Measurements from ENCODE around the gene AMBRA1. TPM values are rescaled to one million over a fixed set of nuclear protein-coding genes. Genes with fewer than 3 reads are reported as not detected.
"Not testable (repeated sequence)": the region's sequence is repeated elsewhere in the genome, so short reads cannot be mapped to it uniquely, and the experiment has no call there.

The AMBRA1 gene
- polyA plus RNA-seq, 1 donor = 25.3 TPM

DNA sequence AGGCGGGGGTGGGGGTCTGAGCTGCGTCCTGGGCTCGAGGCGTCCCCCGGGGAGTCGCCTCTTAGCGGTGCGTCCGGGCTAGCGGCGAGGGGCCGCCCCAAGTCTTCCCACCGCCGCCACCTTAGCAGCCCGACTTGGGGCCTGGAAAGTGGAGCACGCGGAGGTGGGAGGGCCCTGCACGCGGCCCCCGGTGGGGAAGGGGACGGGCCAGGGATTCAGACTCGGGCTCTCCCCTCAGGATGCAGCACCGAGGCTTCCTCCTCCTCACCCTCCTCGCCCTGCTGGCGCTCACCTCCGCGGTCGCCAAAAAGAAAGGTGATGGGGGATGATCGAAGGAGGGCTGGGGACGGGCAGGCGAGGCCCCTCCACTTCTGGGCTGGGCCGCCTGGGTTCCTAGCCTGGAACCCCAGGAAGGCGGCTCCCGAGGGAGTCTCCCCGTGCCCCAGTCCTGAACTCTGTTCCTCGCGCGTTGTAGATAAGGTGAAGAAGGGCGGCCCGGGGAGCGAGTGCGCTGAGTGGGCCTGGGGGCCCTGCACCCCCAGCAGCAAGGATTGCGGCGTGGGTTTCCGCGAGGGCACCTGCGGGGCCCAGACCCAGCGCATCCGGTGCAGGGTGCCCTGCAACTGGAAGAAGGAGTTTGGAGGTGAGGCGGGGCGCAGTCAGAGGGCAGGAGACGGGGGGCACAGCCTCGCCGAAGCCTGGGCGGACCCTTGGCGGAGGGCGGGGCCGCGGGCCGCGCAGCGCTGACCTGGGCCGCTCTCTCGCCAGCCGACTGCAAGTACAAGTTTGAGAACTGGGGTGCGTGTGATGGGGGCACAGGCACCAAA is 211.8 kb downstream of the AMBRA1 start:
- DNase-seq = no peak

DNA sequence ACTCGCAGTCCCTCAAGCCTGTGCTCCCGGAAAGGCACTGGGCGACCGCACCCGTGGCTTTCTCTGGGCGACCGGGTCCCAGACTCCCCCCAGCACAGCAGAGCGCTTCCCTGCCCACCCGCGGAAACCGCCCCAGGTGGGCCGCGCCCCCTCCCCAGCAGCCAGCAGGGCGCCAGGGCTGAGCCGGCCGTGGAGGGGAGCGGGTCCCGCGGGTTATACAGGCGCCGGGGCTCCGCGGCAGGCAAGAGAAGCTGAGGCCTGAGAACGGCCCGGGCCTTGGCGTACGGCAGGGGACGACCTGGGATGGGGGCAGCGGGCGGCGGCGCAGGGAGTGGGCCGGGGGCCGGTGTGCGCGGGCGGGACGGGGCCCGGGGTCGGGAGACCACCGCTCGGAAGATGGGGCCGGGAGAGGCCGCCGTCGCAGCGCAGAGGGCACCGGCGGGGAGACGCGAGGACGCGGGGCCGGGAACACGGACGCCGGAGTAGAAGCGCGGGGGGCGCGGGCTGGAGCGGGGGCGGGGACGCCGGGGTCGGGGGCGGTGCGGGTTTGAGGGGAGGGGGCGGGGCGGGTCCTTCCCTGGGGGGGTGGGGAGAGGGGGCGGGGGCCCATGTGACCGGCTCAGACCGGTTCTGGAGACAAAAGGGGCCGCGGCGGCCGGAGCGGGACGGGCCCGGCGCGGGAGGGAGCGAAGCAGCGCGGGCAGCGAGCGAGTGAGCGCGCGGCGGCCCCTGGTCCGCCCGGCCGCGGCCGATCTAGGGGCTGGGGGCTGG is 212.6 kb downstream of the AMBRA1 start, which contains the start of gene MDK:
Gene MDK (plus strand): TSS at position 622 of the 771 bp plus-strand sequence. CDS start 389 bp downstream, outside the sequence.
- DNase-seq = peak; percentile 60

DNA sequence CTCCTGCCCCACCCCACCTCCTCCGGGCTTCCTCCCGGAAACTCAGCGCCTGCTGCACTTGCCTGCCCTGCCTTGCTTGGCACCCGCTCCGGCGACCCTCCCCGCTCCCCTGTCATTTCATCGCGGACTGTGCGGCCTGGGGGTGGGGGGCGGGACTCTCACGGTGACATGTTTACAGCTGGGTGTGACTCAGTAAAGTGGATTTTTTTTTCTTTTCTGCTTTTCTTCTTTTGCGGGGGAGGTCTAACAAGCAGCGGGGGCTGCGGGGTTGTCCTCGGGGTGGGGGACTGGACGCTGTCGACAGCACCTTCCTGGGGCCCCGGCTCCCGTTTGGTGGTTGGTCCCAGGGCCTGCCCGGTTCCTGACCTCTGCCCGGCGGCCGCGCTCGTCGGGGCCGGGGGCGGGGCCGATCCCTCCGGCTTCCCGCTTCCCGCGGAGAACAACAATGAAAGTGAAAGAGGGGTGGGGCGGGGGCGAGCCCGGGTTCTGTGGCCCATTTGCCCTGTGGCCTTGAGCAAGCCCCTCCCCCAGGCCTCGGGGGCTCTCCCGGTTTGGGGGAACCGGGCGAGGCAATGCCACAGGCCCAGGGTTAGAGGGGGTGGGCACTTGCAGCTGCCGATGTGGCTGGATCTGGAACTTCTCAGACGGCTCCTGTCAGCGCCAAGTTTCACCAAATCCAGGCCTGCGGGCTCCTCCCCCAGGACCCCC is 213.3 kb downstream of the AMBRA1 start:
- peak; percentile 62 for DNase-seq

DNA sequence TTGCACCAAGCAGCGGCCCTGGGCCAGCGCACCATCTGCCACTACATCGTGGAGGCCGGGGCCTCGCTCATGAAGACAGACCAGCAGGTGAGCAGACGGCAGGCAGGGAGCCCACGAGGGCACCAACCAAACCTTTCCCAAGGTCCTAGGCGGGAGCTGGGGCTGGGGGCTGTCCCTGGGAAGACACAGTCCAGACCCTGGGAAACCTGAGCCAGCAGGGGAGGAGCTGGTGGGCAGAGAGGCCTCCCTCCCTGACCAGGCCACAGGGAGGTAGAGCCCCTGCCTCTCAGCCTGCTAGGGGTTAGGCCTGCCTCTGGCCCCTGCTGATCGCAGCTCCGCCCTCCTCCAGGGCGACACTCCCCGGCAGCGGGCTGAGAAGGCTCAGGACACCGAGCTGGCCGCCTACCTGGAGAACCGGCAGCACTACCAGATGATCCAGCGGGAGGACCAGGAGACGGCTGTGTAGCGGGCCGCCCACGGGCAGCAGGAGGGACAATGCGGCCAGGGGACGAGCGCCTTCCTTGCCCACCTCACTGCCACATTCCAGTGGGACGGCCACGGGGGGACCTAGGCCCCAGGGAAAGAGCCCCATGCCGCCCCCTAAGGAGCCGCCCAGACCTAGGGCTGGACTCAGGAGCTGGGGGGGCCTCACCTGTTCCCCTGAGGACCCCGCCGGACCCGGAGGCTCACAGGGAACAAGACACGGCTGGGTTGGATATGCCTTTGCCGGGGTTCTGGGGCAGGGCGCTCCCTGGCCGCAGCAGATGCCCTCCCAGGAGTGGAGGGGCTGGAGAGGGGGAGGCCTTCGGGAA is 214.1 kb downstream of the AMBRA1 start:
- peak; percentile 77 for DNase-seq

DNA sequence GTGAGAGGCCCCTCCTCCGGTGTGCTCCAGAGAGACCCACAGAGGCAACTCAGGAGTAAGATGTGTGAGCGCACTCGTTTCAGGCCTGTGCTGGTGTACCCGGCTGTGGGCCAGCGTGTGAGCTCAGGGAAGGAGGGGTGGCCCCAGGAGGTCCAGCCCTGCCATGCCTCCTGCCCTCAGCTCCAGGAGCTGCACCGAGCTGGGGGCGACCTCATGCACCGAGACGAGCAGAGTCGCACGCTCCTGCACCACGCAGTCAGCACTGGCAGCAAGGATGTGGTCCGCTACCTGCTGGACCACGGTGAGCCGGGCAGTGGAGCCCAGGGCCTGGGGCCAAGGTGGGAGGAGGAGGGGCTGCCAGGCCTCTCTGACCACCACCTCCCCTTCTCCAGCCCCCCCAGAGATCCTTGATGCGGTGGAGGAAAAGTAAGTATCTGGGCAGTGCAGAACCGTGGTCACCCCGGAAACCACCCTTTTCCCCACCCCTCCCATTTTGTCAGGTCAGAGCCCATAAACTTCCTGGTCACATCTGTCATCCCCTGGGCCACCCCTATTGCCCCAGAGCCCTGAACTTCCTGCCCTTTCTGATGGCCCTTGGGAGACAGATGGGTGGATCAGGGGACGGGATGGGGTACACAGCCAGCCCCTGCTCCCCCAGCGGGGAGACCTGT is 214.9 kb downstream of the AMBRA1 start:
- DNase-seq = no peak

DNA sequence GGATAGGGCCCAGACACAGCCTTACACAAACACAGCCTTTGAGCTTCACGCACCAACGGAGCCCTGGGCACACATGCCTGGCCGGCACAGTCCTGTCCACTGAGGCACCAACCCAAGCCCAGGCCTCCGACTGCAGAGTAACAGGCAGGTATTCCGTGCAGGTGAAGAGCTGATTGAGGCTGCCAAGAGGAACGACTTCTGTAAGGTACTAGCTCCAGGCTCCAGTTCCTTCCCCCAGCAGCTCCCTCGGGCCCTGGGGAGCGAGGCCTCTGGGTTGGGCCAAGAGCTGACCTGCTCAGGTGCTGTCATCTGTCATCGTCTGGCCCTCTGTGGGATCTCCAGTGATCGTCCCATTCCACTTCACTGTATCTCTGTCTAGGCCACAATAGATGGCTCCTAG is 215.5 kb downstream of the AMBRA1 start:
- DNase-seq = no peak

DNA sequence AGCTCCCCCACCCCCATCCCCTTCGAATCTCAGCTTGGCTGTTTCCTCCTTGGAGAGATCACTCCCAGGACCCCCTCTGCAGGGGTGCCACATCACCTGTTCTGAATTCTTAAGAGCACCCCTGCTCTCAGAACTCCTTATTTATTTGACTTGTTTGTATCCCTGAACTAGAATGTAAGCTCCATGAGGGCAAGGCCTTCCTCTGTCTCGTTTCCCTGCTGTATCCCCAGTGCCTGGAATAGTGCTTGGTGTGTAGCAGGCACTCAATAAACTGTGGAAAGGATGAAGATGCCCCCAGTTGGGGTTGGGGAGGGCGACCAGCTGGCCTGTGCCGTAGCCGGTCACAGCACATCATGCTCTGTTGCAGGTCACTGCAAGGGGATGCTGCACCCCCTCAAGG is 216.0 kb downstream of the AMBRA1 start:
- DNase-seq = no peak

DNA sequence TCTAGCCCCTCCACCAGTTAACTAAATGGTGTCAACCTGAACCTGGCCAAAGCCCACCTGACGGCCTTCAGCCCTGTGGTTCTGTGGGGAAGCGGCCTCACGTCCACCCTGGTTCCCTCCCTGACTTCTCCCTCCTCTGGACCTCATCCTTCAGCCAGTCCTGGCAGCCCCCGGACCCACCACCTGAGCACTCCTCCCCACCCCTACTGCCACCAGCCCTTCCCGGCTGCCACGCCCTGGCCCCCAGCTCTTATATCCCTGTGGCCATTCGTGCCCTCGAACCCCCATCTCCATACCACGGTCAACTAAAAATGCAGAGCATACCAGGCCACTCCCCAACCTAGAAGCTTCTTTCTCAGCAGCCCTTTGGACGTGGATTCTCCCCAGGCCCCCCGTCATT is 216.5 kb downstream of the AMBRA1 start:
- DNase-seq = no peak

DNA sequence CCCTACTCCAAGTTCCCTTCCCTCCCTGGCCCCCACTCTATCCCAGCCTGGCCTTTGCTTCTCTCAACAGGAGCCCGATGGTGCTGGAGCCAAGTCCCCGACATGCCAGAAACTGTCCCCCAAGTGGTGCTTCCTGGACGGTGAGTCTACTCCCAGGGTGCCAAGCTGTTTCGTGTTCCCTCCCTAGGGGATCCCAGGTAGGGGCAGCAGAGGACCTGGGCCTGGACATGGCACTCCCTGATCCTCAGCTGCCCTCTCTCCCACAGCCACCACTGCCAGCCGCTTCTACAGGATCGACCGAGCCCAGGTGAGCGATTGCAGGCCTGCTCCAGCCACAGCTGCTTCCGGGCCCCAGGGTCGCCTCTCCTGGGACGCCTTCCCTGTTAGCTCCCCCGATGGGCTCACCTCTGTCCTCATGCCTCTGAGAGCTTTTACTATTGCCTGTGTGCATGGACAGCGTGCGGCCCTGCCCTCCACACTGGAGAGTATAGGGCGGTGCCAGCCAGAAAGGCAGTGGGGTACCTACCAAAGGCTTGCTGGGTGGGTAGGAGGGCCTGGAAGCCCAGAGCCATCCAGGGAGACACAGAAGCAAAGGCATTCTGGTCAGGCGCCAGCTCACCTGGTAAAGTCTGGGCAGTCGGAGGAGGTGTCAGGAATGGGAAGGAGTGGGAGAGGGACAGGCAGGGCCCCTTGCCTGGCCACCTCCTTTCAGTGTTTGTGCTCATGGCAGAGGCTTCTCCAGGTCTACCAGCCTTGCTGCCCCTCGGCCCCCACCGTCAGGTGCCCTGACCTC is 217.4 kb downstream of the AMBRA1 start:
- DNase-seq = no peak

DNA sequence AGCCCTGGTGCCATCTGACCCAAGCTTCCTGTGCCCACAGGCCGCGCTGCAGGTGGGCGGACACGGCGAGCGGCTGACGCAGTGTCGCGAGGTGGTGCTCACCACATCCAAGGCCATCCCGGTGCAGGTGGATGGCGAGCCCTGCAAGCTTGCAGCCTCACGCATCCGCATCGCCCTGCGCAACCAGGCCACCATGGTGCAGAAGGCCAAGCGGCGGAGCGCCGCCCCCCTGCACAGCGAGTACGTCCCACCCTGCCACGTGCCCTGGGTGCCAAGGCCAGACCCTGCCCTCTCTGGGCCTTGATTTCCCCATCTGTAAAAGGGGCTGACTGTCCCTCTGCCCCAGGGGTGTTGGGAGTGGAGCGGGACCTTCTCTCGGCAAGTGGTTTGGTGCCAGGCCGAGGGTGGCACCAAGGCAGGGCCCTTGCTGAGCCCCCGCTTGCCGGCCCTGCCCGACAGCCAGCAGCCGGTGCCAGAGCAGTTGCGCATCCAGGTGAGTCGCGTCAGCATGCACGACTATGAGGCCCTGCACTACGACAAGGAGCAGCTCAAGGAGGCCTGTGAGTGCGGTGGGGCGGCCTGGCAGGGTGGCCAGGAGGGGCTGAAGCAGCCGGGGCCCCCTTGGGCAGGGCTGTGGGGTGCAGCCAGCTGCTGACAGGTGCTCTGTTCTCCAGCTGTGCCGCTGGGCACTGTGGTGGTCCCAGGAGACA is 218.3 kb downstream of the AMBRA1 start:
- DNase-seq = no peak

DNA sequence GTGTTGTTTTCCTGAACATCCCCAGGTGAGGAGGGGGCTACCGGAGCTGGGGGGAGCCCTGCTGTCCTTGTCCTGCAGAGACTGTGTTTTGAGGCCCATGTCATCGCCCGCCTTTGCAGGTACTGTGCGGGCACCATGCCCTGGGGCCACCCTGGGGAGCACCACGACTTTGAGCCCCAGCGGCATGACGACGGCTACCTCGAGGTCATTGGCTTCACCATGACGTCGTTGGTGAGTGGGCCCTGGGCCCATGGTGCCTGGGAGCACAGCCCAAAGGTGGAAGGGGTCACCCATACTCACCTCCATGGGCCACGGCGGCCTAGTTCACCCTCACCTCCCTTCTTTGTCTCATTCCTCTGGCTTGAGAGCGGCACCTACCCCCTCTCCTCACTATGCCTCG is 219.0 kb downstream of the AMBRA1 start:
- DNase-seq = no peak

DNA sequence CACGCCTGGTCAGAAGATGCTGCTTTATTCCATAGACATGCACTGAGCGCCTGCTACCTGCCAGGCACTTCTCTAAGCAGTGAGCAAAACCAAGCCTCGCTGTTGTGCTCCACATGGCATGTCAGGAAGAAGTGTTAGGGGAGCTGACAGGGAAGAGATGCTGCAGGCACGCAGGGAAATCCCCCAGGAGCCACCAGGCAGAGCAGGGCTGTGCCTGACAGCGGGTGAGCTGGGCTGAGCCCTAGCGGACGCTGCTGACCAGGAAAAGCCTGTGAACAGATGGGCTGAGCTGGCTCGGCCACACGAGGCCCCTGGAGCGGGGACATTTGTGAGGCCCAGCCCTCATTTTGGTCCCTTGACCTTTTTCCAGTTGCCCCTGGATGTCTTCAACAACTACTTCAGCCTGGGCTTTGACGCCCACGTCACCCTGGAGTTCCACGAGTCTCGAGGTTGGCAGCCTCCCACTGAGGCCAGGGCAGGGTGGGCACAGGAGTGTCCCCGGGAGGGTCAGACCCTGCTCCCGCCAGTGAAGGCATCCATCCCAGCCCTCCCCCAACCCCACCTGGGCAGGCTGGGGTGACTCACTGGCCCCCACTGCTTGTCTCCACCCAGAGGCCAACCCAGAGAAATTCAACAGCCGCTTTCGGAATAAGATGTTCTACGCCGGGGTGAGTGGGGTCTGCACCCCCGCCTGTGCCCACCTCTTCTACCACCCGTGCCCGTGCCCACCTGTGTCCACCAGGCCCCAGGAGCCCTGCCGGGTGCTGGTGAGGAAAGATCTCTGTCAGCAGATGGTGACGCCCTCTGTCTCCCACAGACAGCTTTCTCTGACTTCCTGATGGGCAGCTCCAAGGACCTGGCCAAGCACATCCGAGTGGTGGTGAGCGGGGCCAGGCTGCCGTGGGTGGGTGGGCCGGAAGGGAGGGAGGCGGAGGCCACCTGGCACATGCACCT is 219.8 kb downstream of the AMBRA1 start:
- no peak for DNase-seq

DNA sequence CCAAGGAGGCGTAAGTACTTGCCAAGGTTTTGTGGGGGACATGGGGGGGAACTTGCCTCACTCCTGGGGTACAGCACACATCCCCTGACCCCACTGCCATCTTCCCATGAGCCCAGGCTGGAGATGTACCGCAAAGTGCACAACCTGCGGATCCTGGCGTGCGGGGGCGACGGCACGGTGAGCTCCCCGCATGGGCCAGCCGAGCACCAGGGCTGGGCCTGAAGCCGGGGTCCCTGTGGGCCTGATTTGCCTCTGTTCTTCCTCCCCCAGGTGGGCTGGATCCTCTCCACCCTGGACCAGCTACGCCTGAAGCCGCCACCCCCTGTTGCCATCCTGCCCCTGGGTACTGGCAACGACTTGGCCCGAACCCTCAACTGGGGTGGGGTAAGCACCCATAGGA is 221.3 kb downstream of the AMBRA1 start:
- DNase-seq = not testable (repeated sequence)

DNA sequence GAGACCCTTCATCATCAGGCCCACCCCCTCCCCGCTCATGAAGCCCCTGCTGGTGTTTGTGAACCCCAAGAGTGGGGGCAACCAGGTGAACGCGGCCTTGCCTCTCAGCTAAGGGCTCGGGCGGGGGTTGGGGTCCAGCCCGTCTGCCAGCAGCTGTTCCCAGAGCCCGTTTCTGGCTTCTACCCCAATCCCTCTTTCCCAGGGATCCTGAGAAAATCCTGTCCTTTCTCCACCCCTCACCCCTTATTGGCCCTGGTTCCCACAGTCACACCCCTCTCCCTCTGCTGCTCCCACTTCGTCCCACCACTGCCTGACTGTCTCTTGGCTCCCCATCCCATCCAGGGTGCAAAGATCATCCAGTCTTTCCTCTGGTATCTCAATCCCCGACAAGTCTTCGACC is 221.7 kb downstream of the AMBRA1 start:
- no peak for DNase-seq

DNA sequence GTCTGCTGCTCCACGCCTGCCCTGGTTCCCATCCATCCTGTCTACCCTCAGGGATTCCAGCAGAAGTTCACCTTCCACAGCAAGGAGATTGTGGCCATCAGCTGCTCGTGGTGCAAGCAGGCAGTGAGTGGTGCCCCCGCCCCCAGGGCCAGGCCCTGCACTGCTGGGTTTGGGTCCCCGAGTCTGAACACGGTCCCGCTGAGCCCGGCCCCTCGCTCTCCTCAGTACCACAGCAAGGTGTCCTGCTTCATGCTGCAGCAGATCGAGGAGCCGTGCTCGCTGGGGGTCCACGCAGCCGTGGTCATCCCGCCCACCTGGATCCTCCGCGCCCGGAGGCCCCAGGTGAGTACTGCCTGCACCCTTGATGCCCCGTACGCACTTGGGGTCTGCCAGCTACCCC is 222.6 kb downstream of the AMBRA1 start:
- not testable (repeated sequence) for DNase-seq

DNA sequence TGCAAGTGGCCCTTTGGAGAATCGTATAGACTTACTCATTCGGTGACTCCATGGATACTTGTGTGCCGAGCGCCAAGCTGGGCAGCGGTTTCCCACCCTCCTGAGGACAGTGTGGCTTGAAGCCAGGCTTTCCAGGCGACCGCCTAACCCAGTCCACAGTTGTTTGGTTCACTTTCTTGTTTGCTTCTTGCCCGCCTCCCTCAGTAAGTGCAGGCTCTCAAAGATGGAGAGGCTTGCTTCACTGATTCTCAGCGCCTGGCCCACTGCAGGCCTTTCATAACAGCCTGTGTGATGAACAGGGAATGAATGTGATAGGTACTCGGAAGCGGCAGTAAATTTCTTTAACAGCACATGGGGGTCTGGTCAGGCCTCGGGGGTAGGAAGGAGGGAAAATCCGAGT is 223.6 kb downstream of the AMBRA1 start:
- DNase-seq = no peak

DNA sequence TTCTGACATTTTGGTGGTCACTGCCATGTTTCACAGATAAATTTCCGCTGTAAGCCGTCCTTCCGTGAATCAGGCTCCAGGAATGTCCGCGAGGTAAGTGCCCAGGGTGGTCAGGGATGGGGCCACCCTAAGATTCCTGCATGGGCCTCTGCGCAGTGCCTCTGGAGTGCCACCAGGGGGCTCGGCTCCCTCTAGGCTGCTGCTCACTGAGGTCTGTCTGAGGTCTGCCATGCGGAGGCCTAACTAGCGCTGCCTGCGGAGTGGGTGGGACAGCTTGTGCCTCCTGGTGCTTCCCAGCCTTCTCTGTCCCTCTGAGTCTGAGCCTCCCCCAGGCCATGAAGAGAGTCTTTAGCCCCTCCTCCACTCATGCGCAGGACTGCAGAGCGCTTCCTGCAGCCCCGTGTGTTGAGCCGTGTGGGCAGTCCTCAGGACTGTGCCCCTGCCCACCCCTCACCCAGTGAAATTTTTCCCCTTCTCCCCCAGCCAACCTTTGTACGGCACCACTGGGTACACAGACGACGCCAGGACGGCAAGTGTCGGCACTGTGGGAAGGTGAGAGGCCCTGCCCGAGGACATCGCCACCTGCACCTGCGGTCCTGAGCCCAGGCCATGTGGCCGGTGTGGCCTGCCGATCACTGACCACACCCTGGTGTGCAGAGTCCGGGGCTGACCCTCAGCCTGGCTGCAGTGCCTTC is 224.2 kb downstream of the AMBRA1 start:
- DNase-seq = no peak

DNA sequence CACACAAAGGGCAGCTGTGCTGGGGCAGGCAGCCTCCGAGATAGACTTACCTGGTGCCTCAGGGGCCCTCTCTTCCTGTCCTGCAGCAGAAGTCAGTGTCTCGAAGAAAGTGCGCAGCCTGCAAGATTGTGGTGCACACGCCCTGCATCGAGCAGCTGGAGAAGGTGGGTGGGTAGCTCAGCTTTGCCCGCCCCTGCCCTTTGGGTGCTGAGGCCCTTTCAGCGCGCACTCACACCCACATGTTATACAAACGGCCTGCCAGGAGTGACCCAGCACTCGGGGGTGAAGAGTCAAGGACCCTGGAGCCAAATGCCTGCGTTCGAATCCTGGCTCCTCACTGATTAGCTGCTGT is 225.9 kb downstream of the AMBRA1 start:
- no peak for DNase-seq
